ENCODE results near the gene PCNX2. TPM values are rescaled to one million over a fixed set of nuclear protein-coding genes. Genes with fewer than 3 reads are reported as not detected.

Gene PCNX2
- total RNA-seq, 2 experiments from 2014 or later, result 46.4 to 49.4 TPM

GRCh38 chr1:233027046-233027445 is 268.5 kb downstream of the PCNX2 start:
- intact Hi-C loops (cut with DNase I, micrococcal nuclease), result no loop called here
- Histone ChIP-seq H3K9me3 (ENCODE audit: control insufficient read depth in 1 of 2, insufficient read depth in 1 of 2, low read length in 2 of 2) (no peaks in the 10 kb centered on the region), H3K4me1 (ENCODE audit: insufficient read depth, low read length) (no peaks in the 10 kb centered on the region), H3K4me3 (ENCODE audit: low read length) (no peak overlapping the region), H3K27ac (ENCODE audit: low read depth in 1 of 2, low read length in 2 of 2) (no peak overlapping the region), H3K36me3 (ENCODE audit: insufficient read depth, low read length) (peaks cover 9% of the 10 kb centered on the region), H3K27me3 (ENCODE audit: control insufficient read depth in 1 of 2, insufficient read depth in 2 of 2, low read length in 2 of 2) (no peaks in the 10 kb centered on the region)
- Mint-ChIP-seq H3K9me3 (no peaks in the 10 kb centered on the region), H3K27ac (no peak overlapping the region), H3K27me3 (no peaks in the 10 kb centered on the region), H3K36me3 (ENCODE audit: low read depth) (peaks cover 9% of the 10 kb centered on the region), H3K4me1 (ENCODE audit: low read depth) (no peaks in the 10 kb centered on the region), H3K4me3 (no peak overlapping the region)
- CTCF ChIA-PET, result no interaction called here
- DNase-seq, result no peak
- POLR2A ChIA-PET, result no interaction called here
- no peak for ATAC-seq (ENCODE audit: poor library complexity)
- TF ChIP-seq CTCF (IDR thresholded peaks at IDR 0.05), result no peak

DNA sequence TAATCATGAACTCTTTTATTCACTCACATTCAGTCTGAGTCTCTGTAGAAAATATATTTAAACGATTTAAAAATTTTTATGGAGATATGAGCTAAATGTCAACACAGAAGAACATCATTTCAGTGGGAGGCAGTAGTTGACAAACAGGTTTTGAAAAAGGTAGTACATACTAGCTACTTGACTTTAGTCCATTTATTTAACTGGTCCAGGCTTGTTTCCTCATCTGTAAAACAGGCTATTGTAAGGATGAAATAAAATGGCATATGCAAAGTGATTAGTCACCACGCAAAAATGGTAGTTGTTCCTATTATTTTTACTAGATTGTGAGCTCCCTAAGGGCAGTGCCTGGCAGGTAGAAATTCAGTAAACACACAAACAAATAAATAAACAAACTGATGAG is 270.0 kb downstream of the PCNX2 start:
- no peak overlapping the region for H3K4me3 Mint-ChIP-seq
- H3K4me1 Mint-ChIP-seq (ENCODE audit: low read depth), result no peaks in the 10 kb centered on the region
- Histone ChIP-seq H3K36me3 (ENCODE audit: insufficient read depth, low read length) (peaks cover 9% of the 10 kb centered on the region), H3K4me3 (ENCODE audit: low read length) (no peak overlapping the region), H3K27ac (ENCODE audit: low read depth in 1 of 2, low read length in 2 of 2) (no peak overlapping the region), H3K27me3 (ENCODE audit: control insufficient read depth in 1 of 2, insufficient read depth in 2 of 2, low read length in 2 of 2) (no peaks in the 10 kb centered on the region), H3K4me1 (ENCODE audit: insufficient read depth, low read length) (peaks cover 5% of the 10 kb centered on the region), H3K9me3 (ENCODE audit: control insufficient read depth in 1 of 2, insufficient read depth in 1 of 2, low read length in 2 of 2) (no peaks in the 10 kb centered on the region)
- ChIA-PET POLR2A (no interaction called here), CTCF (no interaction called here)
- H3K27ac Mint-ChIP-seq, result no peak overlapping the region
- no peak for TF ChIP-seq CTCF (IDR thresholded peaks at IDR 0.05)
- DNase-seq (no peak), ATAC-seq (ENCODE audit: poor library complexity) (no peak)
- H3K36me3 Mint-ChIP-seq (ENCODE audit: low read depth), result peaks cover 16% of the 10 kb centered on the region
- intact Hi-C loops (cut with DNase I, micrococcal nuclease), result loop anchor here in 1 of 2 experiments (1.0 kb wide), 1 partner anchor 395 kb away; the partner anchor contains the start of gene SIPA1L2
- no peaks in the 10 kb centered on the region for H3K27me3 Mint-ChIP-seq
- no peaks in the 10 kb centered on the region for H3K9me3 Mint-ChIP-seq

DNA sequence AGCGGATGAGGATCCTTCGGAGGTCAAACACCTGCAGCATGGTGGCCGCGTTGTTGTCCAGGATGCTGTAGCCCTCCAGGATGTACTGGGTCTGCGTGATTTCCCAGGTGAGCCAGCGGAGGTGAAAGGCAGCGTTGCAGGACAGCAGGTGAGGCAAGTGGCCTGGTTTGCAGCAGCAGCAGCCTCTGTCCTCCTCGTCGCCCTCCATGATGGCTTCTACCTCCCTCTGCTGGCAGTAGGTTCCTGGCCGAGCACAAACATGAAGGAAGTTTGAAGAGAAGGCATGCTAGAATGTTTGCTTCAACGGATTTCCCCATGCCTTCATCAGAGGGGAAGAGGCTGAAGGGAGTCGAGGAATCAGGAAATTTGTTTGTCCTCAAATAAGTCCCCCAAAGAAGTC is 270.4 kb downstream of the PCNX2 start:
- no peak for TF ChIP-seq CTCF (IDR thresholded peaks at IDR 0.05)
- Histone ChIP-seq H3K27me3 (ENCODE audit: control insufficient read depth in 1 of 2, insufficient read depth in 2 of 2, low read length in 2 of 2) (no peaks in the 10 kb centered on the region), H3K4me1 (ENCODE audit: insufficient read depth, low read length) (peaks cover 5% of the 10 kb centered on the region), H3K27ac (ENCODE audit: low read depth in 1 of 2, low read length in 2 of 2) (no peak overlapping the region), H3K9me3 (ENCODE audit: control insufficient read depth in 1 of 2, insufficient read depth in 1 of 2, low read length in 2 of 2) (no peaks in the 10 kb centered on the region), H3K4me3 (ENCODE audit: low read length) (no peak overlapping the region), H3K36me3 (ENCODE audit: insufficient read depth, low read length) (peaks cover 9% of the 10 kb centered on the region)
- no peaks in the 10 kb centered on the region for H3K4me1 Mint-ChIP-seq (ENCODE audit: low read depth)
- H3K27ac Mint-ChIP-seq, result no peak overlapping the region
- ChIA-PET CTCF (no interaction called here), POLR2A (no interaction called here)
- DNase-seq (peak in 4 of 14 experiments; percentile 10 to 43 (median 27)), ATAC-seq (ENCODE audit: poor library complexity) (no peak)
- no peak overlapping the region for H3K4me3 Mint-ChIP-seq
- no peaks in the 10 kb centered on the region for H3K9me3 Mint-ChIP-seq
- intact Hi-C loops (cut with DNase I, micrococcal nuclease), result loop anchor here in 1 of 2 experiments (1.0 kb wide), 1 partner anchor 395 kb away; the partner anchor contains the start of gene SIPA1L2
- H3K36me3 Mint-ChIP-seq (ENCODE audit: low read depth), result peaks cover 20% of the 10 kb centered on the region
- no peaks in the 10 kb centered on the region for H3K27me3 Mint-ChIP-seq
